Globus pallidus (tissue), 1 donor: ENCODE results near the gene PTRH1.

ENCODE experiments used
- DNase-seq: peaks from one replicate; pipeline ENCODE4 v3.0.0-alpha.2; 2015; ENCODE audit warnings: low spot score

Gene PTRH1

DNA sequence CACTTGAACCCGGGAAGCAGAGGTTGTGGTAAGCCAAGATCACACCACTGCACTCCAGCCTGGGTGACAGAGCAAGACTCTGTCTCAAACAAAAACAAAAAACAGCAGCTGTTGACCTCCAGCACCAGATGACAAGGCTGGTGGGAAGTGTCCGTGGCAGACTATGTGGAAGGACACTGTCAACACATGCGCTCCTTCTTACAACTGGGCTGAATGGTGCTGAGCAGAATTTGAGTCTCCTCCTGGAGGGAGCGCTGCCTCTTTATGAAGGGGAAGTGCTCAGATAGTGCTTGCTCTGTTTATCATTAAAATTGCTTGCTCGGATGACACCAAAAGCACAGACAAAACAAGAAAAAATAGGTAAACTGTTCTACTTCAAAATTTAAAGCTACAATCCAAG lies 17.9 kb downstream of the PTRH1 start:
- no peak for DNase-seq

DNA sequence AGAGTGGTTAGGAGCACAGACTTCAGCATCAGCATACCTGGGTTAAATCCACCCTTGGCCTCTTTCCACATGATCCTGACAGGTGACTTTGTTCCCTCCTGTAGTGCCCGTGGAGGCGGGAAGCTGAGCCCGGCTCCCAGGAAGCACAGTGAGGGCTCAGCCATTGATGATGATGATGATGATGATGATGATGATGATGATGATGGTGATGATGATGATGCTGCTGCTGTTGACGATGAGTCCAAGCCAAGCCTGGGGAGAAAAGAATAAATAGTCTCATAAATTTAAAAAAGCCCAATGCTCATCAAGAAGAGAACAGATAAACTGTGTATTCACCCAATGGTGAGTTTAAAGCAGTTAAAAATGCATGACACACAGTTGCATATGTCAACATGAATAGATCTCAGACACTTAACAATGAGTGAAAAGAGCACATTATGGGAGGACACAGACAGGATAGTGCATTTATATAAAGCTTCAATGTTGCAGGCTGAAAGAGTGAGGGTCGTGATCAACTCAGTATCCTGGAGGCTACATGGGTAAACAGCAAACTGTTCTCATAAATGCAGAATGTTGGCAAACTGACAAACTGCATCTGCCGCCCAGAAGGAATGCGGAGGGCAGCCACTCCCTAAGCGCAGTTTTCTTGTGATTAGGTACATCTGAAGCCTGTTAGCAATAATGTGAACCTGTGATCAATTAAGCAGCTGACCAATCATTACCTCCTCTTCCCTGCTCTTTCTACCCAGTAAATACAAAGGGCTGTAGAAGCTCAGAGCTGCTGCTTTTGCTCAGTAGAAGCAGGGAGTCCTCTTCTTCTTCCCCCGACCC lies 20.4 kb downstream of the PTRH1 start:
- no peak for DNase-seq

DNA sequence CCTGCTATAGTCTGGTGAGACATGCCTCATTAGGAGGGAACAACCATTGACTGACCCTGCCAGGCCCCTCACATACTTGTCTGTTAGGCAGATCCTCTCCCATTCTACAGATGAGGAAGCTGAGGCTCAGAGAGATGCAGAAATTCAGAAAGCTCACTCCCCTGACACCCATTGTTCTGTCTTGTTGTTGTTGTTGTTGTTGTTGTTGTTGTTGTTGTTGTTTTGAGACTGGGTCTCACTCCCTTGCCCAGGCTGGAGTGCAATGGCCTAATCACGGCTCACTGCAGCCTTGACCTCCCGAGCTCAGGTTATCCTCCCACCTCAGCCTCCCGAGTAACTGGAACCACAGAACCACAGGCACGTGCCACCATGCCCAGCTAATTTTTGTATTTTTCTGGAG lies 21.8 kb downstream of the PTRH1 start:
- no peak for DNase-seq

DNA sequence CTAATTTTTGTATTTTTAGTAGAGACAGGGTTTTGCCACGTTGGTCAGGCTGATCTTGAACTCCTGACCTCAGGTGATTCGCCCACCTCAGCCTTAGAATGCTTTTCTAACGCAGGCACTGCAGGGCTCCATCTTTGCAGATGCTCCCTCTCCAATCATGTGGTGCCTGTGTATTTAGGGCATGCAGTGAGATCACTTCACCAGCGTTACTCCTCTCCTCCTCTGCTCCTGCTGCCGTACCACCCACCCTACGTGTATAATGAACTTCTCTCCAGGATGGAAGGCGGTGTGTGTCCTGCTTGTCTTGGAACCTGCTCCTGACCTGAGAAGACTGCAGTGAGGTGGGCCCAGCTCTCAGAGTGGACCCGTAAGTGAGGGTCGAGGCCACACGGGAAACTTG lies 22.3 kb downstream of the PTRH1 start:
- DNase-seq: no peak

DNA sequence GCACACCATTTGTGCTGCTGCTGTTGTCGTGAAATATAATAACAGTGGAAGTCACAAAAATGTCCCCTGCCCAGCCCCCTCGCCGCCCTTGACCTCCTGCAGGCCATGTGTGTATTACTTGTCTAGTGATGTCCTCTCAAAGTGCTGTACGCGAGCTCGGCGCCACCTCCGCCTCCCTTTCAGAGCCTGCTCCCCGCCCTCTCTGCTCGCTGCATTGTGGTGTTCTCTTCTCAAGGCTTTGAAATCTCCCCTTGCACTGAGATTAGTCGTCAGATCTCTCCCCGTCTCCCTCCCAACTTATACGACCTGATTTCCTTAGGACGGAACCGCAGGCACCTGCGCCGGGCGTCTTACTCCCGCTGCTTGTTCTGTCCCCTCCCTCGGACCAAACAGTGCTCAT lies 23.4 kb downstream of the PTRH1 start:
- DNase-seq: no peak

DNA sequence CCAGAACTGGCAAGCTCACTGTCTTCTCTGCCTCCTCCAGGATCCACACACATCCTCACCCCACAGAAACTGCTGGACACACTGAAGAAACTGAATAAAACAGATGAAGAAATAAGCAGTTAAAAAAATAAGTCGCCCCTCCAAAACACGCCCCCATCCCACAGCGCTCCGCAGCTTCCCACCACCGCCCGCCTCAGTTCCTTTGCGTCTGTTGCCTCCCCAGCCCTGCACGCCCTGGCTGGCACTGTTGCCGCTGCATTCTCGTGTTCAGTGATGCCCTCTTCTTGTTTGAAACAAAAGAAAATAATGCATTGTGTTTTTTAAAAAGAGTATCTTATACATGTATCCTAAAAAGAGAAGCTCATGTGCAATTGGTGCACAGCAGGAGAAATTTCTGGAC lies 24.7 kb downstream of the PTRH1 start:
- DNase-seq: no peak

DNA sequence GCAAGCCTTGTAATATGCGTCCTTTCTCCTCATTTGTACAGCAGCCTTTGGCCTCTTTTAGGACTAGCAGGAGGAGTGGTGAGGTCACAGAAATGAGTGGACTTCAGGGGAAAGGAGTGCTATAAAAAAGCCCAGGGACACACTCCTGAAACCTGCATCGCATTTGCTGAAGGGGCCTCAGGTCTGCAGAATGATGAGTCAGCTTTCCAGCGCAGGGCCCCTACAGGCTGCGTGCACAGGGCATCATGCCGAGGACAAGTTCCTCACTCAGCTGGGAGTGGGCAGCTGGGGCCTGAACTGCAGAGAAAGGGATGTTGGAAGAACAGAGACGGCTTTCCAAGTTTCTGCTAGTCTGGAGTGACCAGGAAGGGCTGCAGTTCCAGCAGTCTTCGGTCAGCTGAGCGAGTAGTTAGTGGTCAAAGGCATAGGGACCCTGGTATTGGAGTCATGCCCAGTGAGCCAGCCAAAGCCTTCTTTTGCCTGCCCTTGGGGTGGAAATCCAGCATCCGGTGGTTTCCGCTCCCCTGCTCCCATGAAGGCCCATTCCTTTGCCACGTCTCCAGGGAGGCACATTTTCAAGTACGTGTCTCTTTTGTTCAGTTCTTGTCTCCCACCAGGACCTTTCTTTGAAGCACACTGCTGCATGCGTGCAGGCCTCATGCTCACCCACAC lies 26.0 kb downstream of the PTRH1 start:
- DNase-seq: no peak

DNA sequence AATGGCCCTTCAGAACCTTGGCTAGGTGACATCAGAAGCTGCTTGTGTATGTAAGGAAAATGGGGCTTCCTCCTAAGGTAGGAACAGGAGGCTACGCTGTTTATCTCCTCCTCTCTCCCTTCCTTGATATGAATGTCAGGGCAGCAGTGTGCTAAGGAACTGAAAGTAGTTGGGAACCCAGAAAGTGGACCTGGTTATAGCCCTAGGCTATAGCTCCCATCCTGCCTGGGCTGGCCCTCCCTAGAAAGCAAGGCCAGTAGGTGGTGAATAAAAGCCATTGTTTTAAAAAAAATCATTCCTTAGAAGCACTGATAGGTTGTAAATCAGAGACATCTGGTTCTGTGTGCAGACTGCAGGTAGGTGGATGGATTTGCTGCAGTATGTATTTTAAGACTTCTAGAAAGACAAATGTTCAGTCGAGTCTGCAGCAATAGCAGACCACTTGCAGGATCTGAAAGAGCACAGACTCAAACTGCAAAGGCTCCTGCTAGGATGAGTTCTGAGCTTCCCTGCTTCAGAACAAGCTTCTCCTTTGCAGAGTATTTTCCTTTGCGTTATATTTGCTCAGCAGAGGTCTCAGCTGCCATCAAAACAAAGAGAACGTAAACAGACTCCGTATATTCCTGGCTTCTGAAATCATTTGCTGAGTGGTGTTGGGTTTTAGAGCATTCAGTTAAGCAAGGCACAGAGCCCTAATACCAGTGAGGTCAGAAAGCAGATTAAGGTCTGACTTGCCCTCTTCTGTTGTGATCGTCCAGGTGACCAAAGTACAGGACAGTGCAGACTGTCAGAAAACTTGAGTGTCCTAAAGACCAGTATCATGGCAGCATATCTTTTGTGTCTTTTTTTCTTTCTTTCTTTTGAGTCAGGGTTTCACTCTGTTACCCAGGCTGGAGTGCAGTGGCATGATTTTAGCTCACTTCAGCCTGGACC lies 28.7 kb downstream of the PTRH1 start:
- DNase-seq: no peak

DNA sequence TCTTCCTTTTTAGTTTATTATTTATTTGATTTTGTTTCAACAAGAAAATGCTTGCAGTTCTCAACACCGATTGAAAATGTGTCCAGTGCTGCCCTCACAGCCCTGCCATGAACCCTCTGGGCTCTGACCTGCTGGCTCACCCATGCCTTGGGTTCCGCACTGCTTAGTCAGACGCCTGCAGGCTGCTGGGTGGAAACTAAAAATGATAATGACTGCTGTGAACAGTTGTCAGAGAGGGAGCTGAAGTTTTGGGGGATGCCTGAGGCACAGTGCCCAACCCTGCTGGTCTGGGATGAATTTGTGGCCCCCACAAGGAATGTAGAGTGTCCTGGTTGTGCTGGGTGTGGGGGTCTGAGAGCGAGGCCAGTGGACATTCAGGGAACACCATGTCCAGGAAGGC lies 30.9 kb downstream of the PTRH1 start:
- no peak for DNase-seq

DNA sequence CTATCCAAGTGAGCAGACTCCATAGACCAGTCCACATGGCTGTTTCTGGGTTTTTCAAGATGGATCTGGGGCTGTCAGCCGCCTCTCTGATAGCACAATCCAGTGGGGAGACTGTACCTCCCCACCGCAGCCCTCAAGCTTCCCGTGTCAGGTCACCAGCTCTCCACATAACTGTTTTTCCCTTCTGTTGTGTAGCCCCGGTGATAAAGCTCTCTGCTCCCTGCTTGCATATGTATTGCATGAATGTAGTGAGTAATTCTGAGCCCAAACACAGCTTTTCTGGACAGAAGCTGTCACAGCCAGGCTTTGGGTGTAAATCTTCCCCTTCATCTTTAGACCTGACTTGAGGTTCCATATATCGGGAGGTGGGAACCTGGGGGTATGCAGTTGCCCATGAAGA lies 31.7 kb downstream of the PTRH1 start:
- DNase-seq: no peak

DNA sequence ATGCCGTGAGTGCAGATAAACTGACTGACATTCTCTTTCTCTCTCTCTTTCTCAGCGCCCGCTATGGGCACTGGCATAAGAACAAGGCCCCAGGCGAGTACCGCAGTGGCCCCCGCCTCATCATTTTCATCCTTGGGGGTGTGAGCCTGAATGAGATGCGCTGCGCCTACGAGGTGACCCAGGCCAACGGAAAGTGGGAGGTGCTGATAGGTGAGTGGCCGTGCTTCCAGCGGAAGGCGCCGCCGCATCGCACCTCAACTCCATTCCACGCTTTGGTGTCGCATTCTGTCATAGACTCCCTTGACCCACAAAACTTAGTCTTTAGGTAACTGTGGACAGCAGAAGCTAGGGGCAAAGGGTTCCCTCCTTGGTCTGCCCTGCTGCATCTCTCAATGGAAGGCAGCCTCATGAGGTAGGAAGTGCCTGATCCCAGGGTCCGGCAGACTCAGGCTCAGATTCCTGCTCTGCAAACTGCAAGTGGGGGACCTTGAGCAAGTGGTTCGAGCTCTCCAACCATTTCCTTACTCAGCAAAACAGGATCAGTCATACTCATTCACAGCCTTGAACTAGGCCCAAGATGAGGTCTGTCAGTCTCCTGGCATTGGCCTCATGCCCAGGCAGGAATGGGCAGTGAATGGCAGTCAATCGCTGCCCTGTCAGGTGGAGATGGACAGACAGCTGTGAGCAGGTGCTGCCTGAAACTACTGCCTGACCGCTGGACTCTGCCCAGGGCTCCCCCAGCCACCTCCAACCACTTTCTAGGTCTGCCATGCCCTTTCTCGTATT lies 32.9 kb downstream of the PTRH1 start:
- DNase-seq: no peak

DNA sequence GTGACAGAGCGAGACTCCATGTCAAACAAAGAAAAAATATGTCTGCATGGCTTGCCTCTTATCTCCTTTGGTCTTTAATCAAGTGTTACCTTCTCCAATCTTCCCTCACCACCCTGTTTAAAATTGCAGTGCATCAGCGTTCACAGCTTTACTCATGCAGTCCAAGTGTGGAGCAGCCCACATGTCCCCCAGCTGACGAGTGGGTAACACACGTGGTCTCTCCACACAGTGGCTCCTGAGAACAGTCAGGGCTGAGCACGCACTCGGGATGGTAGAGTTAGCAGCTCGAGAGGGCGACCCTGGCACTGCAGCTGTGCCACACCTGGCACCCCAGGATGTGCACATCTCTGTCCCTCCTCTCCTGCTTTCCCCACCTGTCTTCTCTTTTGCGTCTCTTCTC lies 34.6 kb downstream of the PTRH1 start:
- DNase-seq: no peak

DNA sequence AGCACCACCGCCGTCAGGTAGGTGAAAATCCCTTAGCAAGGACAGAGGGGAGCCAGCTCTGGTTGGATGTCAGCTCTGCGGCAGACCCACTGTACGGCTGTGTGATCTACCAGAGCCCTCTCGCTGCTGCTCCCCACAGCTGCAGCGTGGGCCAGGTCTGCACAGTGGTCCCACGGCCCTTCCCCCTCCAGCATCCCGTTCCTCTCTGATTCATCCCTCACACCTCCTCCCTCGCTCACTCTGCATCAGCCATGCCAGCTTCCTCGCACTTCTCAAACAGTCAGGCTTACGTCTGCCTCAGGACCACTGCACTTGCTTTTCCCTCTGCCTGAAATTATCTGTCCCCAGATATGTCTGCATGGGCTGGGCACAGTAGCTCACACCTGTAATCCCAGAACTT lies 35.2 kb downstream of the PTRH1 start:
- no peak for DNase-seq

DNA sequence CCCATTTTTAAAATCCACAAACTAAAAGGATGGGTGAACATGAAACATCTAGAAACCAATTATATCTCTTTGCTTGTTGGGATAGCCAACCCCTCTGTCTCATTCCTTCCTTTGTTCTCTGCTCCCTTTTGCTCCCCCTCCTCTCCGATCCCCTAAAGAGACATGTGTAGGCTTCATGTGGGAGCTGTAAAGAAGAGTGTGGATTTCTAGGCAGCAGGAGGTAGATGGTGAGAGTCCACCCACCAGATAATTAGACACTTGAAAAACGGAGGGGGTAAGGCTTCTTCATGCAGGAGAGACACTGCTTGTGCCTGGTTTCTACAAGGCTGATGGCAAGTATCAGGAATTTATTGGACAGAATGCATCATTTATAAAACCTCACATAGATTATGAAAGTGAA lies 36.0 kb downstream of the PTRH1 start:
- DNase-seq: no peak

DNA sequence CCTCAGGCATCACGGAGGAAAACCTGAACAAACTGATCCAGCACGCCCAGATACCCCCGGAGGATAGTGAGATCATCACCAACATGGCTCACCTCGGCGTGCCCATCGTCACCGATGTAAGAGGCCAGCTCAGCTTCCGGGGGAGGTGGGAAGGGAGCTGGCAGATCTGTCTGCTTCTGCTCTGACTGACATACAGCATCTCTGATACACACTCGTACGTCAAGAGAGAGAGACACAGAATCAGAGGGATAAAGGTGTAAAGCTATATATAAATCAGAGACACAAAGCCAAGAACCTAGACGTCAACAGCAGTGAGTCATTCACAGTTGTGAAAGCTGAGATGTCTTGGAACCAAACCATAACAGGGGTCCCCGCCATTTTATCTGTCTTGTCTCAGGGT lies 38.8 kb downstream of the PTRH1 start:
- no peak for DNase-seq

DNA sequence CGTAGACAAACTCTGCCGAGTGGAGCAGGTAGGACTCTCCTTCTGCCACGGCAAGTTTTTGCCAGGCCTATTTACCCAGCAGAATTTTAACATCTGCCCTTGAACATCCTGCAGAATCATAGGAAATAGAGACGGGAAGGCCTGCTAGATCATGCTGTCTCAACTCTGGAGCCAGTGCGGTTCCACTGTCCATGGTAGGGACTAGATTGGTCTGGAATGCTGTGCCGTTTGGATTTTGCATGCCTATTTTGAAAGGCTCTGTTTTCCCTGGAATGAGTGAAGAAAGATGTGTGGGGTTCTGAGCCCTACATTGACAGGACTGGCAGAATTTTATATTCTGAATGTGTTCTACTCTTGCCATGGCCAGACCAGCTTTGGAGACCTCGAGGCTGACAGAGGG lies 42.2 kb downstream of the PTRH1 start:
- DNase-seq: no peak

DNA sequence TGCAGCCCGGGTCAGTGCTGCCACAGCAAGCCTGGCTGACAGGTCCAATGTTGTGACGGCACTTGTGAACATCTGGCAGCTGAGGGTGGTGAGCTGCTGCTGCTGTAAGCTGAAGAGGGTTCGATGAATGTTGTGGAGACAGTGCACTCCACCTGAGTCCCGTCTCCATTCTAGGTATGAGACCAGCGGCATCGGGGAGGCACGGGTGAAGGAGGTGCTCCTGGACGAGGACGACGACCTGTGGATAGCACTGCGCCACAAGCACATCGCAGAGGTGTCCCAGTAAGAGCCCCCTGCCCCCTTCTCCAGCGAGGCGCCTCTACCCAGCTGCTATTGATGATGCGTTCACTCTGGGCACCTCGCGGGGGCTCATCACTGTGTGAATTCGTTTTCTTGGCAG lies 47.6 kb downstream of the PTRH1 start:
- no peak for DNase-seq

DNA sequence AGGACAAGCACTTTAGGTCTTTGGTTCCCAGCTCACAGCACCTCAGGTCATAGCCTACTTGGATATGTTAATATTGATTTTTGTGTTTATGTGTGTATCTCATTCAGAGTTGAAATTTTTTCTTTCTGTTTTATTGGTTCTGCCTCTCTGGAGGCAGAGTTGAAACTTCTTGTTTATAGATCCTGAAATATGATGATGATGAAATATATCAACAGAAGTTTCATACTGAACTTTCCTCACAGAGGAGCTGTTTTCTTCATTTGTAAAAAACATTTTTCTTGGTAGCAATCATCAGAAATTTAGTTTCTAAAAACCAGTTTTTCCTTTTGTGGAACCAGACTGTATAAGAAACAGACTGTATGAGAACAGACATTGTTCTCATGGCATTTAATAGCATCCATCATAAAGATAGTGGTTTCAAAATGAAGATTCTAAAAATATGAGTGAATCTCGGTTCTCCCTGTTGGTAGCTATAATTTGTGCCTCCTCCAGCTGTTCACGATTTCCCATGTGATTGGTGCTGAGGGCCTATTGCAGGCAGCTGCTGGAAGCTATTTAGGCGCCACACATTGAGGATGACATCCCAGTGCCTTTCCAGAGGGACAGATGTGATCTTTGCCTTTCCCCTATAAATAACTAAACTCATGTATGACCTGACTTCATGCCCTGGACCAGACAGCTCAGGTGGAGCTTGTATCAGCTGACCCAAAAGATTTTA lies 48.2 kb downstream of the PTRH1 start:
- no peak for DNase-seq

DNA sequence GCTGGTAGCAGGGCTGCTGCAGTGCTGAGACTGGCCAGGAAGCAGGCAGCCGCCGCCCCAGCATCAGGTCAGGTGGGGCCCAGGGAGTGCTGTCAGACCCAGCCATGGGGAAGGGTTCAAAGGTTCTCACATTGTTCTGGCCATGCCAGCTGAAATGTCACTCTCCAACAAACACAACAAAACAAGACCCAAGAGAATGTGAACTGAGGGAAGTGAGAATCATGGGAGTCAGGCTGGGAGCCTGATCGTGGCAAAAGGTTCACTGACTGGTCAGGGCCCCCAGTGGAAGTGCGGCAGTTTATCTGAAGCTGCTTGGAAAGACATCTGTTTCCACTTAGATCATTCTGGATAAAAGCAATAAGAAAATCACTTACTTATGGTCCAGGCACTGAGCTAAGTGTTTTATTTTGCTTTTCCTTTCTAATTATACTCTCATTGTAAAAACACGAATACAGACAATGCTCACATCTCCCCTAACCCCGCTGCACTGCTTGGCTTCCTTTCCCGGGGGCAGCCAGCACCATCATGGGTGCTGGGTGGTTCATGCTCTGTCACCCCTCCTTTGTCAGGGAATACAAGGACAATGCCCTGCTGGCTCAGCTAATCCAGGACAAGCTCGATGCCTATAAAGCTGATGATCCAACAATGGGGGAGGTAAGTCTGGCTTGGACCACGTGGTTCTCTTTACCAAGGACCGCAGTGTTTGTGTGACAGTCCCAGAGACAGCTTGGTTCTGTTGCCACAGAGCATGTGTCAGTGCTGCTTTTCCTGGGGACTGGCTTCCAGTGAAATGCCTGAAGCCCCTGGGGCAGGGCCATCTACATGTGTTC lies 50.6 kb downstream of the PTRH1 start:
- no peak for DNase-seq

DNA sequence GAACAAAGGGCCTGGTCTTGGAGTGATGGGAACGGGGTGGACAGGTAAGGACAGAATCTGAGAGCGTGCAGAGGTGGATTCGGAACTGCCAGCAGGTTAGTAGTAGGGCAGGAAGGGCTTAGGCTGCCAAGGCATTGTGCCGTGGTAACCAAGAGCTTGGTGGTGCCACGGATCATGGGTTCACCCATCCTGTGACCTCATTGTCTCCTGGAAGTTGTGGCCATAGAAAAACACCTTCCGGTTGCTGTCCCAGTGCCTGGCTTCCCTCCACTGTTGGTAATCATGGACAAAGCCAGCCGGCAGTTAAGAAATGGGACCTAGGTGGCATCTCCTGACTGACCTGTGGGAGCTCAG lies 51.2 kb downstream of the PTRH1 start:
- no peak for DNase-seq
